Uterus (tissue), 2 donors: ENCODE results near the gene KCNF1.

ENCODE experiments used
- POLR2A ChIP-seq, 2 donors: fragments of 450-650 bp; IDR thresholded peaks; one replicate each; pipeline ENCODE4 v1.6.1; 2016; ENCODE audit warnings: antibody characterized with exemption in 2 of 2, mild to moderate bottlenecking in 1 of 2, moderate library complexity in 1 of 2
- TF ChIP-seq, protein P1 (sequence below), 4 experiments: fragments of 200-600 bp in 2 of 4; fragments of 450-650 bp in 2 of 4; sonication (generic) in 2 of 4; IDR thresholded peaks; one replicate each; pipeline ENCODE4 v1.5.1; 2016 to 2019; ENCODE audit warnings: antibody characterized with exemption in 4 of 4, mild to moderate bottlenecking in 2 of 4, moderate library complexity in 1 of 4

DNA sequence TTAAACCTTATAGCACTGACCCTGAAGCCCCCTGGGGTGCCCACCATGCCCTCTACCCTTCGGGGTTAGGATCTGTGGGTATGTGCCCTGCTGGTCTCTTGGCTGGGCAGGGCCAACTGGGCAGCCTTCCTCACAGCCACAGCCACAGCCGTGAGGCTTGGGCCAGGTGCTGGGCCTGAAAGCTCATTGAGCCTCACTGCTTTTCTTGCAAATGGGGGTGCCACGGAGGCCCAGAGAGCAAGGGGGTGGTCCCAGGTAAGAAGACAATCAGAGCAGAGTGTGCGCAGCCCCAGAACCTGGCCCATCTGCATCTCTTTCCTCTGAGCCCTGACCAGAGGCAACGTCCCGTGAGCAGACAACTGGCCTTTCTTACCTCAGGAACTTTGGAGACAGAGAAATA lies 34.7 kb downstream of the KCNF1 start:
- TF ChIP-seq, protein P1, sequence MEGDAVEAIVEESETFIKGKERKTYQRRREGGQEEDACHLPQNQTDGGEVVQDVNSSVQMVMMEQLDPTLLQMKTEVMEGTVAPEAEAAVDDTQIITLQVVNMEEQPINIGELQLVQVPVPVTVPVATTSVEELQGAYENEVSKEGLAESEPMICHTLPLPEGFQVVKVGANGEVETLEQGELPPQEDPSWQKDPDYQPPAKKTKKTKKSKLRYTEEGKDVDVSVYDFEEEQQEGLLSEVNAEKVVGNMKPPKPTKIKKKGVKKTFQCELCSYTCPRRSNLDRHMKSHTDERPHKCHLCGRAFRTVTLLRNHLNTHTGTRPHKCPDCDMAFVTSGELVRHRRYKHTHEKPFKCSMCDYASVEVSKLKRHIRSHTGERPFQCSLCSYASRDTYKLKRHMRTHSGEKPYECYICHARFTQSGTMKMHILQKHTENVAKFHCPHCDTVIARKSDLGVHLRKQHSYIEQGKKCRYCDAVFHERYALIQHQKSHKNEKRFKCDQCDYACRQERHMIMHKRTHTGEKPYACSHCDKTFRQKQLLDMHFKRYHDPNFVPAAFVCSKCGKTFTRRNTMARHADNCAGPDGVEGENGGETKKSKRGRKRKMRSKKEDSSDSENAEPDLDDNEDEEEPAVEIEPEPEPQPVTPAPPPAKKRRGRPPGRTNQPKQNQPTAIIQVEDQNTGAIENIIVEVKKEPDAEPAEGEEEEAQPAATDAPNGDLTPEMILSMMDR (IDR thresholded peaks at IDR 0.05) = no peak
- no peak for TF ChIP-seq POLR2A (IDR thresholded peaks at IDR 0.05)
